Type B pancreatic cell (in vitro differentiated cells): ENCODE data around the gene RALGPS1. TPM values are rescaled to one million over a fixed set of nuclear protein-coding genes. Genes with fewer than 3 reads are reported as not detected.

ENCODE experiments used
- DNase-seq: peaks from one replicate; pipeline ENCODE4 v3.0.0; 2021; ENCODE audit warnings: mixed read lengths; ENCODE audit not compliant: unreplicated experiment; ENCODE audit errors: extremely low spot score
- H3K27ac Mint-ChIP-seq: 2 replicates; pipeline ENCODE4 v1.8.0; 2021; ENCODE audit warnings: mild to moderate bottlenecking, mixed read lengths
- H3K27me3 Mint-ChIP-seq: 2 replicates; pipeline ENCODE4 v1.8.0; 2021; ENCODE audit warnings: mixed read lengths
- H3K36me3 Mint-ChIP-seq: 2 replicates; pipeline ENCODE4 v1.8.0; 2021; ENCODE audit warnings: mixed read lengths
- H3K4me1 Mint-ChIP-seq: one replicate; pipeline ENCODE4 v1.8.0; 2021; ENCODE audit warnings: mixed read lengths; ENCODE audit not compliant: unreplicated experiment
- H3K4me3 Mint-ChIP-seq: 2 replicates; pipeline ENCODE4 v1.8.0; 2021; ENCODE audit warnings: mild to moderate bottlenecking, mixed read lengths
- H3K9me3 Mint-ChIP-seq: 2 replicates; pipeline ENCODE4 v1.8.0; 2021; ENCODE audit warnings: mixed read lengths
- total RNA-seq: library from RNA; stranded (reverse); gene quantifications from 2 replicates; pipeline ENCODE4 v1.2.1, GENCODE V29; 2021; ENCODE audit warnings: low replicate concordance
- TF ChIP-seq, protein P1 (sequence below): fragments of 200-600 bp; sonication (generic); conservative IDR thresholded peaks from 2 replicates; pipeline ENCODE4 v1.5.0; 2021; ENCODE audit warnings: antibody characterized with exemption, mild to moderate bottlenecking

The RALGPS1 gene
- total RNA-seq, 1 donor from 2014 or later, result 16.7 TPM

DNA sequence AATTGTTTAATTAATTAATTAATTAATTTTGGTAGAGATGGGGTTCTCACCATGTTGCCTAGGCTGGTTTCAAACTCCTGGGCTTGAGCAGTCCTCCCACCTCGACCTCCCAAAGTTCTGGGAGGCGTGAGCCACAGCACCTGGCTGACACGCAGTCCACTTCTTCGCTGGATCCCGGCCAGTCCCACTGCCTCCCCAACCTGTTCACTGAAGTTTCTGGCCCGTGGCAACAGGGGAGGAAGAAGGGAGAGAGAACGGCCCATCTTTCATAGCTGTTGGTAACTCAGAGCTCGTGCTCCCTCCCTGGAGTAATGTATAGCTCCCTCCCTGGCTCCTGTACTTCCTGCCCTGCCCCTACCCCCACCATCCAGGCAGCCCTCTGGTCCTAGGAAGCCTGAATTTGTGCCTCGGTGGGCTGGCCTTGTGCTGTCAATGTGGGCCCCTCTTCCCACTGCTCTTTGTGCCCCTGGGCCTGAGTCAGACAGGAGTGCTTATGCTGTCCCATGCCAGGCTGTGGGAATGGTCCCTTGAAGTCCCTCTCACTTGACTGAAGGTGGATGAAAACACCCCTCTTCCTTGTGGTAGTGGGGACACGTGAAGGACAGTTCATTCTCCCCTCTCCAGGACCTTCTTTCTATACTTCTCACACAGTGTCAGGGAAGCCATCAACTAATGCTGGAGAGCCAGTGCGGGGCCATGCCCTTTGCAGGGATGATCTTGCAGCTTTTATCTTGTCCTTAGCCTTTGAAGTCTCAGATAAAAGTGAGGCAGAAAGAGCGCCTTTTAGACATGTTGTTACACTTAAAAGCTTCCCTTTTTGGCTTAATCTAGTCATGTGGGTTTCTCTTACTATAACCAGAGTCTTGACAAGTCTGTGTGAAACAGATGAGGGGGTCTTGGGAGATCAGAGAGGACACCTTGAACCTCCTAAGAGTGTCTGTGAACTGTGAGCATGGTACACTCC is 169.8 kb downstream of the RALGPS1 start:
- peak; percentile 36 for DNase-seq
- Mint-ChIP-seq H3K36me3 (peaks cover 10% of the 10 kb centered on the region), H3K4me1 (peaks cover 9% of the 10 kb centered on the region), H3K27me3 (no peaks in the 10 kb centered on the region), H3K4me3 (no peak overlapping the region), H3K9me3 (no peaks in the 10 kb centered on the region), H3K27ac (no peak overlapping the region)
- TF ChIP-seq, protein P1, sequence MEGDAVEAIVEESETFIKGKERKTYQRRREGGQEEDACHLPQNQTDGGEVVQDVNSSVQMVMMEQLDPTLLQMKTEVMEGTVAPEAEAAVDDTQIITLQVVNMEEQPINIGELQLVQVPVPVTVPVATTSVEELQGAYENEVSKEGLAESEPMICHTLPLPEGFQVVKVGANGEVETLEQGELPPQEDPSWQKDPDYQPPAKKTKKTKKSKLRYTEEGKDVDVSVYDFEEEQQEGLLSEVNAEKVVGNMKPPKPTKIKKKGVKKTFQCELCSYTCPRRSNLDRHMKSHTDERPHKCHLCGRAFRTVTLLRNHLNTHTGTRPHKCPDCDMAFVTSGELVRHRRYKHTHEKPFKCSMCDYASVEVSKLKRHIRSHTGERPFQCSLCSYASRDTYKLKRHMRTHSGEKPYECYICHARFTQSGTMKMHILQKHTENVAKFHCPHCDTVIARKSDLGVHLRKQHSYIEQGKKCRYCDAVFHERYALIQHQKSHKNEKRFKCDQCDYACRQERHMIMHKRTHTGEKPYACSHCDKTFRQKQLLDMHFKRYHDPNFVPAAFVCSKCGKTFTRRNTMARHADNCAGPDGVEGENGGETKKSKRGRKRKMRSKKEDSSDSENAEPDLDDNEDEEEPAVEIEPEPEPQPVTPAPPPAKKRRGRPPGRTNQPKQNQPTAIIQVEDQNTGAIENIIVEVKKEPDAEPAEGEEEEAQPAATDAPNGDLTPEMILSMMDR, result no peak

DNA sequence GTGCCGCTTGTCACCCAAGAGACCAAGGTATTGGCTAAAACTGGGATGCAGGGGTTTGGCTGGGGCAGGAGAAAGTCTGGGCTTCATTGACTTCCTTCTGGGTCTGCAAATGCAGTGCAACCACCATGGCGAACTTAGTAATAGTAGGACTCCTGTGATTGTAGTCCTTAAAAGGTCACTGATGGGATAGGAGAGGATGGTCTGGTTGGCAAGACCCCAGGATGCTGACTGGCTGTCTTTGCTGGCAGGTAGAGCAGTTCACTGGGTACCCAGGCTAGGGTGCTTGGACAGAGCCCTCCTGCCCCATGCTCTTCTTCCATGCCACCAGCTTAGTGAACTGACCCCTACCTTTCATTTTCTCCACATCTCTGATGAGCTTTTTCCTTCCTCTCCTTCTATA is 170.6 kb downstream of the RALGPS1 start:
- TF ChIP-seq, protein P1, result no peak
- DNase-seq, result peak; percentile 20
- Mint-ChIP-seq H3K4me3 (no peak overlapping the region), H3K27me3 (no peaks in the 10 kb centered on the region), H3K27ac (no peak overlapping the region), H3K36me3 (peaks cover 10% of the 10 kb centered on the region), H3K9me3 (no peaks in the 10 kb centered on the region), H3K4me1 (peaks cover 9% of the 10 kb centered on the region)

- H3K4me1 Mint-ChIP-seq, result peaks cover 4% of the 10 kb centered on the region
- H3K4me3 Mint-ChIP-seq, result no peak overlapping the region
- H3K27me3 Mint-ChIP-seq, result no peaks in the 10 kb centered on the region
- no peaks in the 10 kb centered on the region for H3K9me3 Mint-ChIP-seq
- peak; percentile 34 for DNase-seq
- TF ChIP-seq, protein P1, result no peak
- peaks cover 13% of the 10 kb centered on the region for H3K36me3 Mint-ChIP-seq
- H3K27ac Mint-ChIP-seq, result no peak overlapping the region
These were observed 172.2 kb downstream of the RALGPS1 start for GRCh38 chr9:127086771-127087170.

GRCh38 chr9:127087411-127087810 is 172.8 kb downstream of the RALGPS1 start:
- TF ChIP-seq, protein P1, result no peak
- Mint-ChIP-seq H3K4me1 (peaks cover 4% of the 10 kb centered on the region), H3K27me3 (no peaks in the 10 kb centered on the region)

GRCh38 chr9:127087836-127088235 is 173.3 kb downstream of the RALGPS1 start:
- Mint-ChIP-seq H3K9me3 (no peaks in the 10 kb centered on the region), H3K36me3 (peaks cover 17% of the 10 kb centered on the region), H3K27me3 (no peaks in the 10 kb centered on the region), H3K27ac (no peak overlapping the region), H3K4me1 (peaks cover 4% of the 10 kb centered on the region), H3K4me3 (no peak overlapping the region)
- TF ChIP-seq, protein P1, result no peak
- peak; percentile 18 for DNase-seq

More at GRCh38 chr9:127087411-127087810, 172.8 kb downstream of the RALGPS1 start:
- peak; percentile 48 for DNase-seq
- Mint-ChIP-seq H3K27ac (no peak overlapping the region), H3K4me3 (no peak overlapping the region), H3K9me3 (no peaks in the 10 kb centered on the region), H3K36me3 (peaks cover 14% of the 10 kb centered on the region)
